K562 (cell line): Measurements from ENCODE around the gene ENG. TPM values are rescaled to one million over a fixed set of nuclear protein-coding genes. Genes with fewer than 3 reads are reported as not detected.

Experiments
- ADNP ChIP-seq: fragments of 200-800 bp; sonication (Bioruptor generic); IDR thresholded peaks from 2 replicates; pipeline ENCODE4 v1.6.1; 2016; ENCODE audit warnings: missing genetic modification characterization, missing compliant biosample characterization
- BDP1 ChIP-seq: IDR thresholded peaks from 3 replicates; pipeline ENCODE4 v1.6.1; 2011; ENCODE audit not compliant: insufficient read length, insufficient read depth
- CAMTA2 ChIP-seq: fragments of 250-450 bp; sonication (Bioruptor Pico); conservative IDR thresholded peaks from 2 replicates; pipeline ENCODE4 v1.5.1; 2022
- DEAF1 ChIP-seq: fragments of 450-650 bp; formaldehyde crosslinking; IDR thresholded peaks from 2 replicates; pipeline ENCODE4 v1.4.0; 2020; ENCODE audit warnings: mild to moderate bottlenecking, moderate library complexity
- FOXO4 ChIP-seq: fragments of 450-650 bp; formaldehyde crosslinking; IDR thresholded peaks from 2 replicates; pipeline ENCODE4 v1.4.0; 2020; ENCODE audit warnings: mild to moderate bottlenecking, moderate library complexity
- FOXP1 ChIP-seq: sonication (generic); formaldehyde crosslinking; IDR thresholded peaks from 2 replicates; pipeline ENCODE4 v1.8.0; 2022; ENCODE audit warnings: mild to moderate bottlenecking, missing genetic modification reagents
- HDAC6 ChIP-seq: IDR thresholded peaks from 2 replicates; pipeline ENCODE4 v1.6.1; 2012; ENCODE audit warnings: low read depth, mild to moderate bottlenecking, control low read depth, inconsistent platforms, low read length, moderate library complexity
- KAT7 ChIP-seq: sonication (generic); formaldehyde crosslinking; IDR thresholded peaks from 2 replicates; pipeline ENCODE4 v1.8.0; 2022; ENCODE audit warnings: missing genetic modification reagents, mild to moderate bottlenecking, borderline replicate concordance
- MITF ChIP-seq: IDR thresholded peaks from 2 replicates; pipeline ENCODE4 v1.6.1; 2014; ENCODE audit warnings: antibody characterized with exemption
- MTA1 ChIP-seq: fragments of 450-650 bp; IDR thresholded peaks from 2 replicates; pipeline ENCODE4 v1.6.1; 2017; ENCODE audit warnings: borderline replicate concordance
- PHB ChIP-seq: fragments of 250-450 bp; sonication (Bioruptor Pico); IDR thresholded peaks from 2 replicates; pipeline ENCODE4 v1.5.0; 2021
- POLR2AphosphoS5 ChIP-seq: IDR thresholded peaks from 2 replicates; pipeline ENCODE4 v1.6.1; 2011; ENCODE audit warnings: mild to moderate bottlenecking, low read depth, low read length, moderate library complexity; ENCODE audit not compliant: control insufficient read depth, insufficient read depth
- SETDB1 ChIP-seq: IDR thresholded peaks from one replicate; pipeline ENCODE4 v1.6.1; 2012; ENCODE audit warnings: low read length, control low read depth, inconsistent platforms
- SMARCA5 ChIP-seq: fragments of 450-650 bp; IDR thresholded peaks from 2 replicates; pipeline ENCODE4 v1.6.1; 2016
- STAT5B ChIP-seq: fragments of 250-450 bp; sonication (Bioruptor Pico); IDR thresholded peaks from 2 replicates; pipeline ENCODE4 v1.8.0; 2021; ENCODE audit warnings: mild to moderate bottlenecking, inconsistent platforms
- THRA ChIP-seq: fragments of 450-650 bp; IDR thresholded peaks from 2 replicates; pipeline ENCODE4 v1.6.1; 2017; ENCODE audit warnings: mild to moderate bottlenecking, moderate library complexity
- TRIM24 ChIP-seq, 2 experiments: fragments of 450-650 bp; IDR thresholded peaks; 2 replicates each; pipeline ENCODE4 v1.6.1; 2016
- TRIM25 ChIP-seq: fragments of 450-650 bp; IDR thresholded peaks from 2 replicates; pipeline ENCODE4 v1.7.0; 2016; ENCODE audit warnings: borderline replicate concordance
- ZNF174 ChIP-seq: fragments of 250-450 bp; sonication (Bioruptor Pico); IDR thresholded peaks from 2 replicates; pipeline ENCODE4 v1.4.0; 2020; ENCODE audit warnings: mild to moderate bottlenecking
- ZNF398 ChIP-seq: fragments of 250-450 bp; sonication (Bioruptor Pico); IDR thresholded peaks from 2 replicates; pipeline ENCODE4 v1.8.0; 2021; ENCODE audit warnings: moderate library complexity, mild to moderate bottlenecking, inconsistent platforms
- ZNF77 ChIP-seq: fragments of 250-450 bp; sonication (Bioruptor Pico); IDR thresholded peaks from 2 replicates; pipeline ENCODE4 v1.5.0; 2020
- polyA plus RNA-seq, 8 experiments: library from polyadenylated mRNA; depleted of rRNA in 4 of 8; stranded (reverse) in 5 of 8; unstranded in 3 of 8; fragments of >200 nt; fragmentation: Nextera tagmentation in 2 of 8; fragmentation: Illumina TruSeq in 1 of 8; extraction: Ambion mirVana in 2 of 8; extraction: Trizol in 1 of 8; gene quantifications; 2 replicates each; pipeline versions ENCODE4 v1.2.1 to v1.2.3, GENCODE V29; 2011 to 2014; ENCODE audit warnings: inconsistent platforms in 1 of 8, missing spikeins in 1 of 8
- total RNA-seq, 7 experiments: library from RNA; depleted of rRNA in 6 of 7; stranded (reverse); fragments of >200 nt in 6 of 7; fragmentation: Illumina TruSeq in 2 of 7; extraction: Trizol in 2 of 7; gene quantifications; 2 replicates each; pipeline versions ENCODE4 v1.2.1 to v1.2.3, GENCODE V29; 2011 to 2021; ENCODE audit warnings: low replicate concordance in 1 of 7

ENG gene
- total and polyA plus RNA-seq, 9 of the 15 experiments (the other 6 are each of a cell fraction or from before 2014, with no cell fraction given) = 0.04 to 0.40 (median 0.14) TPM; not detected in 1

GRCh38 chr9:127770905-127771569 lies 83.4 kb downstream of the ENG start (continued):
- TF ChIP-seq DEAF1 (CRISPR knock-in tag) = no peak
- no peak for TF ChIP-seq KAT7 (CRISPR knock-in tag)
- TF ChIP-seq POLR2AphosphoS5 = peak; percentile 29; the same call in 1 of the 2 replicates
- no peak for TF ChIP-seq ZNF398 (CRISPR knock-in tag)
- no peak for TF ChIP-seq HDAC6
- no peak for TF ChIP-seq MITF
- no peak for TF ChIP-seq BDP1
- no peak for TF ChIP-seq SMARCA5
- TF ChIP-seq STAT5B (CRISPR knock-in tag) = no peak
- no peak for TF ChIP-seq FOXP1 (CRISPR knock-in tag)
- TF ChIP-seq THRA = no peak
- no peak for TF ChIP-seq TRIM24 (IDR thresholded peaks at IDR 0.05)
- TF ChIP-seq ADNP (tag) = no peak
- no peak for TF ChIP-seq TRIM25
- no peak for TF ChIP-seq PHB (CRISPR knock-in tag)
- TF ChIP-seq MTA1 = no peak
- no peak for TF ChIP-seq SETDB1
- no peak for TF ChIP-seq ZNF77 (CRISPR knock-in tag)
- no peak for TF ChIP-seq ZNF174 (CRISPR knock-in tag)
- TF ChIP-seq CAMTA2 (CRISPR knock-in tag) = no peak
- TF ChIP-seq FOXO4 (CRISPR knock-in tag) = no peak
